Cardiac atrium fibroblast (primary cell): ENCODE measurements around the gene OR1N1. TPM values are rescaled to one million over a fixed set of nuclear protein-coding genes. Genes with fewer than 3 reads are reported as not detected.

Experiments
- total RNA-seq: library from RNA; depleted of rRNA; stranded (reverse); fragments of >200 nt; gene quantifications from 2 replicates; pipeline ENCODE4 v1.2.3, GENCODE V29; 2015

The OR1N1 gene
- total RNA-seq = not detected in 2 replicates

GRCh38 chr9:122527193-122527592 lies at the start of gene OR1N1:
TSS of gene OR1N1 (minus strand) at chr9:122527293. CDS start at chr9:122527293, 0 bp downstream.

GRCh38 chr9:122552812-122553211 lies 25.7 kb upstream of the OR1N1 start, which contains the start of gene OR1N2:
TSS of gene OR1N2 (plus strand) at chr9:122553112. CDS start at chr9:122553212, 100 bp downstream.

DNA sequence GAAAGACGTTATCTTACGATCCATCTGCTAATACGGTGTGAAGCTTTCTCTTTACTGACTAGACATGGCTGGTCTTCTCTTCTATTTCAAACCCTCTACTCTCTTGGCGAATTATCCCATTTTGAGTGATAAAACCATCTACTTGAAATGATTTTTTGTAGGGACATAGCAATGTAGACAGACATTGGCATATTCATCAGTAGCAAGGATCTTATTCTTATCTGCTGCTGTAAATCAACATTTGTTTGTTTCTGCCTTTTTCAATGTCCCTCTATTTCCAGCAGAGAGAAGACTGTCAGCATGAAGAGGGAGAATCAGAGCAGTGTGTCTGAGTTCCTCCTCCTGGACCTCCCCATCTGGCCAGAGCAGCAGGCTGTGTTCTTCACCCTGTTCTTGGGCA lies 8.3 kb downstream of the OR1N1 start, which contains the start of gene OR1J4:
Gene OR1J4 (plus strand): TSS at position 301 of the 400 bp plus-strand sequence. CDS start 0 bp downstream, at position 301.

GRCh38 chr9:122510502-122510901 lies 16.6 kb downstream of the OR1N1 start, which contains the start of gene OR1J2:
TSS of gene OR1J2 (plus strand) at chr9:122510802. CDS start at chr9:122510802, 0 bp downstream.

DNA sequence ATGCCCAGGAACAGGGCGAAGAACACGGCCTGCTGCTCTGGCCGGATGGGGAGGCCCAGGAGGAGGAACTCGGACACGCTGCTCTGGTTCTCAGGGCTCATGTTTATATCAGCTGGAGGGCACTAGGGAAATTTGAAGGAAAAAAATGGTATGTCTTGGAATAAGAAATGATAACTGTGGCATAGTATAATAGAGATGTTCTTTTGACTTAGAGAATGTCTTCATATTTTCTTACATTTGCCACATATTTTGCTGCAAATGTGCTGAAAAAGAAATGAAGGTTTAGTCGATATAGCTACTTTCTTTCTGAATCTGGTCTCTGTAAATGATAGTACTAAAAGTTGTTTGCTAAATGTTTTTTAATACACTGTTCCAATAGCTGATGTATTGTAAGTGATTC lies 49.3 kb downstream of the OR1N1 start, which contains the start of gene OR1J1:
Gene OR1J1 (minus strand): TSS at position 101 of the 400 bp plus-strand sequence. CDS start 0 bp downstream, at position 101.

Other genes starting within 250 kb of the OR1N1 start
- 267 and 340 TPM in 2 replicates for gene PTGS1, start 156.3 kb downstream of the OR1N1 start, total RNA-seq
- not detected in 2 replicates for gene OR1J1, start 49.4 kb downstream of the OR1N1 start, total RNA-seq
- gene OR1J2, start 16.5 kb downstream of the OR1N1 start, total RNA-seq = not detected in 2 replicates
- gene OR1J4, start 8.2 kb downstream of the OR1N1 start, total RNA-seq = not detected in 2 replicates
- gene OR1N2, start 25.8 kb upstream of the OR1N1 start, total RNA-seq = not detected in 2 replicates
- gene OR1L8, start 56.1 kb upstream of the OR1N1 start, total RNA-seq = not detected in 2 replicates
- not detected in 2 replicates for gene OR1Q1, start 87.4 kb upstream of the OR1N1 start, total RNA-seq
- not detected in 2 replicates for gene OR1B1, start 130.3 kb upstream of the OR1N1 start, total RNA-seq
- not detected in 2 replicates for gene OR1L1, start 134.4 kb upstream of the OR1N1 start, total RNA-seq
- not detected in 2 replicates for gene OR1L3, start 147.8 kb upstream of the OR1N1 start, total RNA-seq
- gene OR1L4, start 196.7 kb upstream of the OR1N1 start, total RNA-seq = not detected in 2 replicates
- not detected in 2 replicates for gene OR1L6, start 215.0 kb upstream of the OR1N1 start, total RNA-seq